NCI-H1105 treated with DMSO at 0.1 percent for 48 hours (cell line): ENCODE data around the gene P2RX5.

Experiments
- DNase-seq: peaks from one replicate; lab custom pipeline; 2025; lab: John Stamatoyannopoulos, UW

P2RX5 gene

GRCh38 chr17:3656755-3657587 is 39.0 kb downstream of the P2RX5 start:
- DNase-seq: no peak

GRCh38 chr17:3656353-3656752 is 39.6 kb downstream of the P2RX5 start:
- no peak for DNase-seq

- no peak for DNase-seq
Measured at GRCh38 chr17:3655766-3656165, 40.2 kb downstream of the P2RX5 start.

- DNase-seq: peak; percentile 7
Measured at GRCh38 chr17:3647769-3648555, 48.0 kb downstream of the P2RX5 start.

- no peak for DNase-seq
Measured at GRCh38 chr17:3647251-3647650, 48.7 kb downstream of the P2RX5 start.

- no peak for DNase-seq
Measured at GRCh38 chr17:3645310-3645709, 50.6 kb downstream of the P2RX5 start.

- no peak for DNase-seq
Measured at GRCh38 chr17:3643889-3644349, 52.0 kb downstream of the P2RX5 start.

GRCh38 chr17:3641717-3642486 is 54.1 kb downstream of the P2RX5 start:
- no peak for DNase-seq

- DNase-seq: no peak
Measured at GRCh38 chr17:3641014-3641413, 54.9 kb downstream of the P2RX5 start.

GRCh38 chr17:3639981-3640596 is 55.9 kb downstream of the P2RX5 start:
- no peak for DNase-seq

- DNase-seq: no peak
Measured at GRCh38 chr17:3636908-3637373, 59.0 kb downstream of the P2RX5 start.

GRCh38 chr17:3636154-3636907 is 59.6 kb downstream of the P2RX5 start, which contains the start of the genes CTNS and SHPK:
TSS of gene CTNS (plus strand) at chr17:3636760. CDS start at chr17:3640207, 3,447 bp downstream.
TSS of gene SHPK (minus strand) at chr17:3636250. CDS start at chr17:3636219, 31 bp downstream.
- DNase-seq: peak; percentile 78

- no peak for DNase-seq
Measured at GRCh38 chr17:3635474-3636153, 60.3 kb downstream of the P2RX5 start.

GRCh38 chr17:3632287-3632686 is 63.7 kb downstream of the P2RX5 start:
- no peak for DNase-seq

- no peak for DNase-seq
Measured at GRCh38 chr17:3630781-3631180, 65.2 kb downstream of the P2RX5 start.

- DNase-seq: no peak
Measured at GRCh38 chr17:3627769-3628167, 68.2 kb downstream of the P2RX5 start.

GRCh38 chr17:3626831-3627768 is 68.9 kb downstream of the P2RX5 start:
- DNase-seq: no peak
